ENCODE measurements around the gene TBPL1. TPM values are rescaled to one million over a fixed set of nuclear protein-coding genes. Genes with fewer than 3 reads are reported as not detected.

TBPL1 gene
- total and polyA plus RNA-seq, 2 of the 13 experiments (the other 11 are each of a cell fraction or from before 2014, with no cell fraction given), result 25.3 to 39.3 TPM

DNA sequence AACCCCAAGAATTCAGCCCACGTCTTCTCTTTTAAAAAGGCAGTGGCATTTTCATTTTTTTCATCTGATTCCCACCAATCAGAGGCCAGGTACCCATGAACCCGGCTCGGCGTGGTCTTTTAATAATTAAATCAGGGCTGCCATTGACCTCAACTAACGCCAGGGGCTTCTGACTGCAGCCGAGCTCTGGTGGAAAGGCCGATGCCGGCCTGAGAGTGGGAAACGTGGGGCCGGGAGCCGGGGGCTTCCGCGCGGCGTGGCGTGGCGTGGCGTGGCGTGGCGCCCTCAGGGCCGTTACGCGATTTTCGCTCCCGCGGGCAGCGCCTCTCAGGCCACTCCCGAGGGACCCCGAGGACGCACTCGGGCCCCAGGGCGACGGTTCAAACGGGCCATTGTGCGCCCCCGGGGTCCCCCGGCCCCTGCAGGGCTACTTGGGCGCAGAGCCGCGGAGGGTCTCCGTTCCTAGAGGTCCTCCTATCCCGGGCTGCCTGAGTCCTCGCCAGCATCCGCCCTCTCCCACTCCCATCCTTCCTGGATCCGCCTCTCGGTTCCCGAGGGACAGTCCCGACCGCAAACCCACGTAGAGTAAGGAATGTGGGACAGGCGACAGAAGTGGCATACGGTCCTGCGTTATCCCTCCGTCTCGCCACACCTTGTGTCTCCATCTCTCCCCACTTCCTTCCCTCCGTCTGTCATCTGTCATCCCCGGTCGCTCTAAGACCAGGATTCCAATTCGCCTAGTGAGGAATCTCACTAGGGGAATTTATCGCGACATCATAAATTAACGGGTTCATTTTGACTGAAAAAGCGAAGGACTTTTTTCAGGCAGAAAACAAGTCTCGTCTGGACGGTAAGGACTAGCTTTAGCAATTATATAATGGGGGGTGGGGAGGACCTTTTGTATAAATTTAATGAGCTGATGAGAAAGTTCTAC is 876 bp upstream of the TBPL1 start (continued):
- TF ChIP-seq, protein P1, sequence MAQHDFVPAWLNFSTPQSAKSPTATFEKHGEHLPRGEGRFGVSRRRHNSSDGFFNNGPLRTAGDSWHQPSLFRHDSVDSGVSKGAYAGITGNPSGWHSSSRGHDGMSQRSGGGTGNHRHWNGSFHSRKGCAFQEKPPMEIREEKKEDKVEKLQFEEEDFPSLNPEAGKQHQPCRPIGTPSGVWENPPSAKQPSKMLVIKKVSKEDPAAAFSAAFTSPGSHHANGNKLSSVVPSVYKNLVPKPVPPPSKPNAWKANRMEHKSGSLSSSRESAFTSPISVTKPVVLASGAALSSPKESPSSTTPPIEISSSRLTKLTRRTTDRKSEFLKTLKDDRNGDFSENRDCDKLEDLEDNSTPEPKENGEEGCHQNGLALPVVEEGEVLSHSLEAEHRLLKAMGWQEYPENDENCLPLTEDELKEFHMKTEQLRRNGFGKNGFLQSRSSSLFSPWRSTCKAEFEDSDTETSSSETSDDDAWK (CRISPR knock-in tag; IDR thresholded peaks at IDR 0.05), result no peak
- TF ChIP-seq ZNF12 (CRISPR knock-in tag; IDR thresholded peaks at IDR 0.05), result no peak
- 0 out of 2 replicates have a peak, but pooled peaks have one; percentile 61 for TF ChIP-seq ZZZ3 (CRISPR knock-in tag; IDR thresholded peaks at IDR 0.05; ENCODE audit: borderline replicate concordance)
- TF ChIP-seq CBFB (CRISPR knock-in tag; IDR thresholded peaks at IDR 0.05), result peak; percentile 18; the same call in 1 of the 2 replicates
- no peak for TF ChIP-seq FOXA3 (CRISPR knock-in tag; IDR thresholded peaks at IDR 0.05)
- no peak for TF ChIP-seq ZNF564 (CRISPR knock-in tag; IDR thresholded peaks at IDR 0.05)
- TF ChIP-seq, protein P2, sequence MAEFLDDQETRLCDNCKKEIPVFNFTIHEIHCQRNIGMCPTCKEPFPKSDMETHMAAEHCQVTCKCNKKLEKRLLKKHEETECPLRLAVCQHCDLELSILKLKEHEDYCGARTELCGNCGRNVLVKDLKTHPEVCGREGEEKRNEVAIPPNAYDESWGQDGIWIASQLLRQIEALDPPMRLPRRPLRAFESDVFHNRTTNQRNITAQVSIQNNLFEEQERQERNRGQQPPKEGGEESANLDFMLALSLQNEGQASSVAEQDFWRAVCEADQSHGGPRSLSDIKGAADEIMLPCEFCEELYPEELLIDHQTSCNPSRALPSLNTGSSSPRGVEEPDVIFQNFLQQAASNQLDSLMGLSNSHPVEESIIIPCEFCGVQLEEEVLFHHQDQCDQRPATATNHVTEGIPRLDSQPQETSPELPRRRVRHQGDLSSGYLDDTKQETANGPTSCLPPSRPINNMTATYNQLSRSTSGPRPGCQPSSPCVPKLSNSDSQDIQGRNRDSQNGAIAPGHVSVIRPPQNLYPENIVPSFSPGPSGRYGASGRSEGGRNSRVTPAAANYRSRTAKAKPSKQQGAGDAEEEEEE (CRISPR knock-in tag; IDR thresholded peaks at IDR 0.05; ENCODE audit: borderline replicate concordance), result no peak
- TF ChIP-seq ZNF207 (IDR thresholded peaks at IDR 0.05; ENCODE audit: borderline replicate concordance), result no peak
- TF ChIP-seq, protein P3, sequence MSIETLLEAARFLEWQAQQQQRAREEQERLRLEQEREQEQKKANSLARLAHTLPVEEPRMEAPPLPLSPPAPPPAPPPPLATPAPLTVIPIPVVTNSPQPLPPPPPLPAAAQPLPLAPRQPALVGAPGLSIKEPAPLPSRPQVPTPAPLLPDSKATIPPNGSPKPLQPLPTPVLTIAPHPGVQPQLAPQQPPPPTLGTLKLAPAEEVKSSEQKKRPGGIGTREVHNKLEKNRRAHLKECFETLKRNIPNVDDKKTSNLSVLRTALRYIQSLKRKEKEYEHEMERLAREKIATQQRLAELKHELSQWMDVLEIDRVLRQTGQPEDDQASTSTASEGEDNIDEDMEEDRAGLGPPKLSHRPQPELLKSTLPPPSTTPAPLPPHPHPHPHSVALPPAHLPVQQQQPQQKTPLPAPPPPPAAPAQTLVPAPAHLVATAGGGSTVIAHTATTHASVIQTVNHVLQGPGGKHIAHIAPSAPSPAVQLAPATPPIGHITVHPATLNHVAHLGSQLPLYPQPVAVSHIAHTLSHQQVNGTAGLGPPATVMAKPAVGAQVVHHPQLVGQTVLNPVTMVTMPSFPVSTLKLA (IDR thresholded peaks at IDR 0.05), result no peak
- TF ChIP-seq NFE2L1 (CRISPR knock-in tag; IDR thresholded peaks at IDR 0.05; ENCODE audit: borderline replicate concordance), result no peak
- peak; percentile 91; the same call in 1 of the 2 replicates for TF ChIP-seq MTA1 (CRISPR knock-in tag; IDR thresholded peaks at IDR 0.05; ENCODE audit: borderline replicate concordance)
- no peak for TF ChIP-seq FOXP1 (IDR thresholded peaks at IDR 0.05)
- TF ChIP-seq FOXP1 (CRISPR knock-in tag; IDR thresholded peaks at IDR 0.05), result no peak
- no peak for TF ChIP-seq PCBP2 (optimal IDR thresholded peaks at IDR 0.05; ENCODE audit: low read depth, low read length, poor library complexity, severe bottlenecking)
- no peak for TF ChIP-seq TRIM24 (CRISPR knock-in tag; IDR thresholded peaks at IDR 0.05)
- TF ChIP-seq, protein P4, sequence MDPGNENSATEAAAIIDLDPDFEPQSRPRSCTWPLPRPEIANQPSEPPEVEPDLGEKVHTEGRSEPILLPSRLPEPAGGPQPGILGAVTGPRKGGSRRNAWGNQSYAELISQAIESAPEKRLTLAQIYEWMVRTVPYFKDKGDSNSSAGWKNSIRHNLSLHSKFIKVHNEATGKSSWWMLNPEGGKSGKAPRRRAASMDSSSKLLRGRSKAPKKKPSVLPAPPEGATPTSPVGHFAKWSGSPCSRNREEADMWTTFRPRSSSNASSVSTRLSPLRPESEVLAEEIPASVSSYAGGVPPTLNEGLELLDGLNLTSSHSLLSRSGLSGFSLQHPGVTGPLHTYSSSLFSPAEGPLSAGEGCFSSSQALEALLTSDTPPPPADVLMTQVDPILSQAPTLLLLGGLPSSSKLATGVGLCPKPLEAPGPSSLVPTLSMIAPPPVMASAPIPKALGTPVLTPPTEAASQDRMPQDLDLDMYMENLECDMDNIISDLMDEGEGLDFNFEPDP (CRISPR knock-in tag; conservative IDR thresholded peaks at IDR 0.05), result no peak
- no peak for TF ChIP-seq NCOA1 (CRISPR knock-in tag; IDR thresholded peaks at IDR 0.05)
